Left lung (tissue), 10 donors: ENCODE results near the gene SLC15A1. TPM values are rescaled to one million over a fixed set of nuclear protein-coding genes. Genes with fewer than 3 reads are reported as not detected.

ENCODE experiments used
- ATAC-seq: fragments of 200-7000 bp; cut with Tn5 transposase; one replicate; pipeline ENCODE4 v1.9.1; 2020; ENCODE audit warnings: moderate library complexity
- DNase-seq, 4 donors: peaks; one replicate each; pipeline ENCODE4 v3.0.0-alpha.2; 2013 to 2020
- H3K27ac ChIP-seq, 2 donors: fragments of 200-600 bp; sonication (generic) in 1 of 2; one replicate each; pipeline versions ENCODE4 v1.5.0 to v1.8.0; 2020 to 2021
- H3K27me3 ChIP-seq, 2 donors: fragments of 200-600 bp; sonication (generic) in 1 of 2; one replicate each; pipeline versions ENCODE4 v1.5.0 to v1.8.0; 2020 to 2021
- H3K36me3 ChIP-seq, 2 donors: fragments of 200-600 bp; sonication (generic) in 1 of 2; one replicate each; pipeline versions ENCODE4 v1.5.0 to v1.8.0; 2020 to 2021
- H3K4me1 ChIP-seq, 2 donors: fragments of 200-600 bp; one replicate each; pipeline ENCODE4 v1.8.0; 2021
- H3K4me3 ChIP-seq, 2 donors: fragments of 200-600 bp; sonication (generic) in 1 of 2; one replicate each; pipeline versions ENCODE4 v1.5.0 to v1.8.0; 2020 to 2021; ENCODE audit warnings: mild to moderate bottlenecking in 1 of 2
- H3K9me3 ChIP-seq, 2 donors: fragments of 200-600 bp; sonication (generic) in 1 of 2; one replicate each; pipeline versions ENCODE4 v1.5.0 to v1.8.0; 2020 to 2021
- CTCF ChIP-seq, 2 donors: fragments of 200-600 bp; sonication (generic) in 1 of 2; IDR thresholded peaks; one replicate each; pipeline versions ENCODE4 v1.5.0 to v1.8.0; 2021; ENCODE audit warnings: antibody characterized with exemption in 2 of 2
- intact Hi-C, 2 donors: fragments of 100-400 bp; cut with DNase I; formaldehyde crosslinking; loops; one replicate each; pipeline versions ENCODE4 v1.11.2 to v1.14.2; 2022
- polyA plus RNA-seq, 6 donors: library from polyadenylated mRNA; unstranded; fragments of 120-200 nt; gene quantifications; one replicate each; pipeline ENCODE4 v1.2.1, GENCODE V29; 2013; ENCODE audit not compliant: insufficient read length in 6 of 6
- total RNA-seq, 2 donors: library from RNA; stranded (reverse); fragmentation: NEBNext Ultra II Directional; extraction: Animal tissue kit (Norgen Biotek cat#: 25700); gene quantifications; one replicate each; pipeline ENCODE4 v1.2.1, GENCODE V29; 2021
- donor health status: DM: no; HTN: yes; CAD: no.
- donor health status: DM: no; HTN: no; CAD: no.

SLC15A1 gene
- total and polyA plus RNA-seq, 8 donors, result 0.61 to 0.94 (median 0.80) TPM; not detected in 2

- no peak overlapping the region for H3K4me3 ChIP-seq
- peaks cover 0 to 14% of the 10 kb centered on the region in 2 donors for H3K4me1 ChIP-seq
- H3K36me3 ChIP-seq, result no peaks in the 10 kb centered on the region
- no peak for DNase-seq
- TF ChIP-seq CTCF (IDR thresholded peaks at IDR 0.05), result no peak
- H3K27me3 ChIP-seq, result no peaks in the 10 kb centered on the region
- H3K27ac ChIP-seq, result no peak overlapping the region
- ATAC-seq, result no peak
- no peaks in the 10 kb centered on the region for H3K9me3 ChIP-seq
- intact Hi-C loops, result loop anchor here in 1 of 2 donors (5.0 kb wide), 1 partner anchor 204 kb away; no protein-coding TSS in a partner anchor
Measured at GRCh38 chr13:98651744-98652143, 100.7 kb downstream of the SLC15A1 start.

GRCh38 chr13:98650396-98651107, 101.9 kb downstream of the SLC15A1 start:
- ATAC-seq, result peak; percentile 65
- Histone ChIP-seq H3K27me3 (no peaks in the 10 kb centered on the region), H3K36me3 (no peaks in the 10 kb centered on the region), H3K4me3 (no peak overlapping the region), H3K4me1 (peaks cover 0 to 14% of the 10 kb centered on the region in 2 donors), H3K27ac (no peak overlapping the region), H3K9me3 (no peaks in the 10 kb centered on the region)
- intact Hi-C loops, result loop anchor here in 1 of 2 donors (5.0 kb wide), 1 partner anchor 203 kb away; no protein-coding TSS in a partner anchor
- no peak for TF ChIP-seq CTCF (IDR thresholded peaks at IDR 0.05)
- DNase-seq, result peak in 1 of 4 donors; percentile 53

- Histone ChIP-seq H3K27me3 (no peaks in the 10 kb centered on the region), H3K9me3 (no peaks in the 10 kb centered on the region), H3K27ac (no peak overlapping the region), H3K4me1 (peaks cover 0 to 14% of the 10 kb centered on the region in 2 donors), H3K4me3 (no peak overlapping the region), H3K36me3 (no peaks in the 10 kb centered on the region)
- DNase-seq (no peak), ATAC-seq (no peak)
- intact Hi-C loops, result loop anchor here in 1 of 2 donors (5.0 kb wide), 1 partner anchor 203 kb away; no protein-coding TSS in a partner anchor
- TF ChIP-seq CTCF (IDR thresholded peaks at IDR 0.05), result no peak
Measured at GRCh38 chr13:98649861-98650260, 102.6 kb downstream of the SLC15A1 start.

- H3K4me3 ChIP-seq, result no peak overlapping the region
- ATAC-seq (no peak), DNase-seq (no peak)
- H3K27me3 ChIP-seq, result no peaks in the 10 kb centered on the region
- intact Hi-C loops, result no loop called here
- H3K36me3 ChIP-seq, result no peaks in the 10 kb centered on the region
- H3K9me3 ChIP-seq, result no peaks in the 10 kb centered on the region
- TF ChIP-seq CTCF (IDR thresholded peaks at IDR 0.05), result no peak
- peaks cover 0 to 14% of the 10 kb centered on the region in 2 donors for H3K4me1 ChIP-seq
- no peak overlapping the region for H3K27ac ChIP-seq
Measured at GRCh38 chr13:98648686-98649085, 103.8 kb downstream of the SLC15A1 start.

GRCh38 chr13:98648141-98648540, 104.3 kb downstream of the SLC15A1 start:
- no peak for ATAC-seq
- Histone ChIP-seq H3K27me3 (no peaks in the 10 kb centered on the region), H3K9me3 (no peaks in the 10 kb centered on the region), H3K4me1 (peaks cover 0 to 10% of the 10 kb centered on the region in 2 donors), H3K36me3 (no peaks in the 10 kb centered on the region), H3K27ac (no peak overlapping the region), H3K4me3 (no peak overlapping the region)
- no peak for TF ChIP-seq CTCF (IDR thresholded peaks at IDR 0.05)
- intact Hi-C loops, result no loop called here
- DNase-seq, result no peak
